GM11168 (cell line): ENCODE results near the gene ZNF341.

Experiments used
- in situ Hi-C: fragments of 300-500 bp; cut with MboI; formaldehyde crosslinking; loops from one replicate; pipeline ENCODE4 v1.12.0; 2022; ENCODE audit warnings: low sequenced_read_pairs; ENCODE audit not compliant: unreplicated experiment

Gene ZNF341

DNA sequence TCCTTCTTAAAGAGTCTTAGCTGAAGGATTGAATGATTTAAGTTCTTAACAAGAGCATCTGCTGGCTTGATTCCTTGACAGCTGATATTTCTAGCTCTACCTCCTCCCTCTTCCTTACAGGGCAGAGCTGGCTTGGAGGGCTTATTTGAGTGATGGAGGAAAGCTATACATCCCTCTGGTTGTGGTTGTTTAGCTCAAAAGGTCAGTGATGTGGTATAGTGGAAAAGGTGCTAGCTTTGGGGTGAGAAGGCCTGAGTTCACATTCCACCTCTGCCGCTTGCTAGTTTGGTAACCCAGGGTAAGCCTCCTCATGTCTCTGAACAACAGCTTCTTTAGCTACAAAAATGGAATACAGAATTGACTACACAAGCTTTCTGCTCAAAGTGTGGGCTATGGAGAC lies 87.7 kb downstream of the ZNF341 start:
- in situ Hi-C loops: no loop called here

DNA sequence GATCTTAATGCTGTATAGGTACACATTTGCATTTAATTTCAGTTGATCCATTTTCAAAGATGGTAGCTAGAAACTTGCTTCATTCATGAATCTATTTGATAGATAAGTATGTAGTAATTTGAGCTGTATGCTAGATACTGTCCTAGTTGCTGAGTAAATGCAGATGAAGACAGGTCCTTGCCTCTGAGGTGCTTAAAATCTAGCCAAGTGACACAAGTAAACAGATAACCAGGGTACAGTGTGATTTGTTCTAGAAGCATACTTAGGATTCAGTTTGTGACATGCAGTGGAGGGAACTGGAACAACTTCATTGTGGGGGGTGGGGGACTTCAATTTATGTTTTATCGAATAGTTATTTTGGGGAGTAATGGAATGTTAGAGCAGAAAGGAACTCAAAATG lies 88.6 kb downstream of the ZNF341 start:
- in situ Hi-C loops: no loop called here

DNA sequence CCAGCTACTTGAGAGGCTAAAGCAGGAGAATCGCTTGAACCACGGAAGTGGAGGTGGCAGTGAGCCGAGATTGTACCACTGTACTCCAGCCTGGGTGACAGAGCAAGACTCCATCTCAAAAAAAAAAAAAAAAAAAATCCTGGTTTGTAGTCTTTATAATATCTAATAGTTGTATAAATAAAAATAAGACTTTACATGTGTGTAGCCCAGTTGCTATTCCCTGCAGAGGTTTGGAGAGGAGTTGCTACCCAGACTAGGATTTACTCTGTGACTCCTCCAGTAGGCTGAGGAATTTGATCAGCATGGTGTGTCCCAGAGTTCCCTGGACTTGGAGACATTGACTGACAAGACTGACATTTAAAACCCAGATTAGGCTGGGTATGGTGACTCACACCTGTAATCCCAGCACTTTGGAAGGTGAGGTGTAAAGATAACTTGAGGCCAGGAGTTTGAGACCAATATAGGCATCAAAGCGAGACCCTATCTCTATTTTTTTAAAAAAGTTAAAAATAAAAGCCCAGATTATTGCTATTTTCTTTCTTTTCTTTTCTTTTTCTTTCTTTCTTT lies 89.6 kb downstream of the ZNF341 start:
- in situ Hi-C loops: no loop called here

DNA sequence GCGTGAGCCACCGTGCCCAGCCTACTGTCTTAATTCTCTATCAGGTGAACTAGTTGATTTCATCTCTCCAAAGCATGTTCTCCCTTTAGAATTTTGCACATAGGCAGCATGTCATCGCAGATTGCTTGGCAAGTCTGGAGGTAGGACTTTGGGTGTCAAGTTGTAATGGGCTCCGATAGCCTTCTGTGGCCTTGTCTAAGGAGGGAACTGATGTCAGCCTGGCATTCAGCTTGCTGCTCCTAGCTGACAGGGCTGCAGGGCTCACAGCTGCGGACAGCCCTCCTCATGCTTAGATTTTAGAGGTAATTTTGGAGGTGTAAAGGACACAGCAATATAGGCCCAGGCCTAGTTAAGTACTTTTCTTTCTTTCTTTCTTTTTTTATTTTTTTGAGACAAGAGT lies 90.6 kb downstream of the ZNF341 start:
- in situ Hi-C loops: no loop called here

DNA sequence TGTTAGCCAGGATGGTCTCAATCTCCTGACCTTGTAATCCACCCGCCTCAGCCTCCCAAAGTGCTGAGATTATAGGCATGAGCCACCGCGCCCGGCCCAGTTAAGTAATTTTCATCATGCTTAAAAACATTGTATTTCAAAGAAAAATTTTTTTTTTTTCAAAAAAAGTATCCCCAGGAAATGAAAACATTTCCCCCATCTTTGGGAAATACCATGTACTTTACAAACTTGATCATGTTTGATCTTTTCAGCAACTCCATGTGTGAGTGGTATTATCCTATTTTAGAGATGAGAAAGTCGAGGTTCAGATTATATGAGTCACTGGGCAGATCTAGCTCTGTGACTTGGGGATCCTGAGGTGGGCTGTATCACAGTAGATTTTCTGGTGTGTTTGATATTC lies 91.2 kb downstream of the ZNF341 start:
- in situ Hi-C loops: no loop called here

DNA sequence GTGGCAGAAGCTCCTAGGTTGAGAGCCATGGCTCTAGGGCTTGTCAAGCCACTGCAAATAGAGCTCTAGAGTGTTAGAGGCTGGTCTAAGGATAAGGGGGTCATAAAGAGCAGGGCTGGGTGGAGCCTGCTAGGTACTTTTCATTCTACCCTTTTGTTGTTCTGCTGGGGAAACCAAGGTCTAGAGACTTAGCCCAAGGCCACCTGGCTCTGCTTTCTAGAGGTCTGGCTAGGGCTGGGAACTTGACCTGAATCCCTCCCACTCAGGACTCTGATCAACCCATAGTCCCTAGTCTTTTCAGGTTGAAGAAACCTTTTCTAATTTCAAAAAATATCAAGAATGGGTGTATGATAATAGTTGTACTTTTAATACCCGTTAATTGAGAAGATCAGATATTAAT lies 93.1 kb downstream of the ZNF341 start:
- in situ Hi-C loops: no loop called here

DNA sequence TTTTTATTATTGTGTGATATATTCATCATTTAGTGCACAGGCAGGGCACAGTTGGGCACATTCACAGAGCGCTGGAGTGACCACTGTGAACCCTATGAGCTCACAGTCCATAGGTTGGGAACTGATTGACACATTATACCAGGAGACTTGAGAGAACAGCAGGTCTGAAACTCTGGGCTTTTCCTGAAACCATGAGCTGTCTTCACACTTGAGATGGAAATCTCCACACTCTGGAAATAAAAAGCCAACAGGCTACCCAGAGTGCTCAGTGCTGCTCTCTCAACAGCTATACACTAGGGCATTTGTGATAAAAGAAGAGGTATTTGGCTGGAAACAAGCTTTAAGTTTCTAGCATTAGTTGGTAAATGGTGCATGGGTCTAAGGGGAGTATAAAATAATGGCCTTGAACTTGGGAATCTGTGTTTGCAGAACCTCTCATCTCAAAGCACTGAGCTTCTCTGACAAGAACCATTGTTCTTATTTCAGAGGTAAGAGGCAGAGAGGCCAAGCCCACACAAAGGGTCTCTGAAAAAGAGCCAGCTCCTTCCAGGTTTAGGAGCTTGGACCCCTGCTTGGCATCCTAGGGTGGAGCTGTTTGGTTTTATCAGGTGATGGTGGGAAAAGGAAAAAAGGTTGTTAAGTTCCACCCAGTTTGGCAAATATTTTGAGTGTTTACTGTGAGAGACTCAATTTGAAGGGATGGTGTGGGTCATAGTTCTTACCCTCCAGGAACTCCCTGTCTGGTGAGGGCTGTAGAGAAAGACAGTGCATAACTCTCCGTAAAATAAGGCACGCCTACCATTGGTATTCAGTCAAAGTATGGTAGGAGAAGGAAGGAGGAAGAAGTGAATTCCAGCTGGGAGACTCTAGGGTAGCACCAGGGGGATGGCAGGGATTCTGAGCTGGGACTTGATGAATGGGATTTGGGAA lies 93.8 kb downstream of the ZNF341 start:
- in situ Hi-C loops: no loop called here

DNA sequence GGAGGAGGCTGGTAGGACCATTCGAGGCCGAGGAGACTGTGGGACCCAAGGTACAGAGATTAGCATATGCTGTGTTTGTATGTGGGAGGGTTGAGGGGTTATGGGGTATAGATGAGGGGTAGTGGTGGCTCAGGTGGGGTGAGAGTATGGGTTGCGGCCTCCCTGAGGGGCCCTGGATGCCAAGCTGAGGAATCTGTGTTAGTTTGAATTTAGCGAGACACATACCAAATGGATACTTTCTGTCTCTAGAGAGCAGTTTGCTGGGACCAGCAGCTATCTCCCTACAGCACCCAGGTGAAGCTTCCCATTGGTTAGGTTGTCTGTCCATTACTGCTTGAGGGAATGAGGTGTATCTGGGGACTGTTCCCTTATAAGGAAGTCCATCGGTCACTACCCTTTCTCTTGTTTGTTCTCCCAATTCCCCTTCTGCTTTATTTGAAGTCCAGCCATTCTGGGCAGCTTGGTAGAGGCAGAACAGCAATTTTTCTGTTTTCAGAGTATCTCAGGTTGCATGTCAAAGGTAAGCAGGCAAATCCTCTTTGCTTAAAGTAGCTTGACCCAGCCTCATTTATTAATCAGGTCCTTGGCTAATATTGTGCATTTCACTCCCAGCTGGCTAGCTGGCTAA lies 94.6 kb downstream of the ZNF341 start:
- in situ Hi-C loops: no loop called here

DNA sequence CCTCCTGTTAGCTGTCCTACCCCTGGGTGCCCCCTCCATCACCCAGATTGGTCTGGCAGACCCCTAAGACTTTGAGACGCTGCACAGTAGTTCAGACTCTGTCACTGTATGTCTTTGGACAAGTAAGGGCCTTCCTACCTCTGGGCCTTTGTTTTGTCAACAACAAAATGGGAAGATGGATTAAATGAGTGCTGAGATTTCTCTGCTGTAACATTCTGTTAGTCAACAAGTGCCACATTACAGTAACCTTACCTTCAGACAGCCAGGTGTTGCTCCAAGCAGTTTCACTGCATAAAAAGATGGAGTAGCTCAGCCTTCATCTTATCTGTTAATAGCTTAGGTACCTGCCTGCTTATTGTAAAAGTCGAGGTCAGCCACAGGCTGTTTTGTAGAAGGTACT lies 95.3 kb downstream of the ZNF341 start:
- in situ Hi-C loops: no loop called here

DNA sequence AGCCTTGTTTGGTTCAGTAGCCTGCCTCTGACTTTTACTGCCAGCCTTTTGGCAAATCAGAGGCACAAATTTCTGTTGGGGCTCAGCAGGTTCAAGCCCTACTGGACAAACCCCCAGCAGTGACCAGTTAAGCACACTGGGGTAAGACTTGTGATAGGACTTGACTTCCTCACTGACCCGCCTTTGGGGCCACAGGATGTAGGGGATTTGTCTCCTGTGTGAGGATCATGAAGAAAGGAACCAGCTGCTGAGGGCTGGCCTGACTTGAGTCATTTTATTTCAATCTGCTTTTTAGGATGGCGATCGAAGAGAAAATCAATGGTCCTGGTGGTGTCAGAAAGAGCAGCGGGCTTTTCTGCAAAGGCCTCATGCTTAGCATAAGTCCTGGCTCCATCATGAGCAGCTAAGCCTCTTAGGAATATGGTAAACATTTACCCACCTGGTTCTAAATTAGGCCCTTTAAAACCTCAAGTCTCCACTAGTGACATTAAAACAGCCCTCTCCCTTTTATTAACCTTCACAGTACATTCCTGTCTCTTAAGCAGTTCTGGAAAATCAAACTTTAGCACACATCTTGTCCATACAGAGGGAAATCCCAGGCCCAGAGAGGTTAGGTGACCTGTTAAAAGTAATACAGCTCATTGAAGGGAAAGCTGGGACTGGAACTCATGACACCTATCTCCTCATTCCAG lies 96.0 kb downstream of the ZNF341 start:
- in situ Hi-C loops: no loop called here

DNA sequence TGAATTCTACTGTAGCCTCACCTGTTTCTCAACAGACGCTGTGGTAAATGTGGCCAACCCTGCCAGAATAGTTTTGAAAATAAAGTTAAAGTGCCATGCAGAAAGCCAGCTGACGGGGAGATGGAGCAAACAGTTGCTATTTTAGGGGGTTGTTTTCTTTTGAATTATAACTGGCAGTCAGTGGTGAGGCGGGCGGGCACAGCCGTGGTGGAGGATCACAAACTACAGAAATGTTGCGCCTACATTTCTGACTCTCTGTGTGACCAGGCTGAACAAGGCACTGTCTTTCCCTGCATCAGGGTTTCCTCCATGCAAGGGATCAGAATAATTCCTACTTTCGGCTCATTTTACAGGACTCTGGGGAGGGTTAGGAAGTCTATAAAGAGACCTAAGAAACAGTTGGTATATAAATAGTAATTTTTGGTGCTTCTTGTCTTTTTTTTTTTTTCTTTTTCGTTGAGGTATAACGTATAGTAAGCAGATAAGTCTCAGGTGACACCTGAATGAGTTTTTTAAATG lies 96.6 kb downstream of the ZNF341 start:
- in situ Hi-C loops: no loop called here

DNA sequence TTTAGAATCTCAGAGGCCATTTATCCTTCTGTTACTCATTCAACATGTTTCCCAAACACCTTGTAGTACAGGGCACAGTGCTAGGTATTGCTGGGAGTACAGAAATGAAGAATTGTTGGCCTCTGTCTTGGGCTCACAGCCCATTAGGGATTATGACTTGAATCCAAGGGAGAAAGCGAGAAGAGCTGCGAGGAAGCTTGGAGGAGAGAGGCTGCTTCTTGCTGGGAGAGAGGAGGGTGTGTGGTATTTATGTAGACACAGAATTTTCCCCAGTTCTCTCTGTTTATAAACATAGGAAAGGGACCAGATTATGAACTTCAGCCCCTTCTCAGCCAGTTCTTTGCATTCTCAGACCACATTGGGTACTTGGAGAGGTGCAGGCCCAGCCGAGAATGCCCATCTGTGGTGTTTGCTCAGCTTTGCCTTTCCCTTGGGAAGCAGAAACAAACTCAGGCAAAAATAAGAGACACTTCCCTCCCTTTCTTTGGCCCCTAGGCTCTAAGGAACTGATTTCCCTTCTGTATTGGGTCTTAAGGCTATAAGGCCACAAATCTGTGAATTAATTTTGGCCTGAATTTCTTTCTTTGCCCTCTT lies 97.3 kb downstream of the ZNF341 start:
- in situ Hi-C loops: no loop called here

DNA sequence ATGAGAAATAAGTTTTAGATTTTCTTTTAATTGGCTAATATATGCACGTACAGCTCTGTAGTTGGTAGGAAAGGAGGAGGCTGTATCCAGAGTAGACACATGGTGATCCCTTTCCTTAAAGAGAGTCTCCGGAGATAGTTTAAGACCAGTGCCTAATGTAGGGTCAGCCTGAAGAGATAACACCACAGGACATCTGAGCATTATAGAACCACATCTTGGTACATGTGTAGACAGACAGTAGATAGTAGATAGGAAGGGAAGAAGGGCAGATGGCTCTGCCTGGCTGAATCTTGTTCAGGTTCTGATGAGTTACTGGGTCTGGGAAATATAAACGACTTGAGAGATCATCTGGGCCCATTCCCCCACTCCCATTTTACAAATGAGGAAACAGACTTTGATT lies 97.8 kb downstream of the ZNF341 start:
- in situ Hi-C loops: no loop called here

DNA sequence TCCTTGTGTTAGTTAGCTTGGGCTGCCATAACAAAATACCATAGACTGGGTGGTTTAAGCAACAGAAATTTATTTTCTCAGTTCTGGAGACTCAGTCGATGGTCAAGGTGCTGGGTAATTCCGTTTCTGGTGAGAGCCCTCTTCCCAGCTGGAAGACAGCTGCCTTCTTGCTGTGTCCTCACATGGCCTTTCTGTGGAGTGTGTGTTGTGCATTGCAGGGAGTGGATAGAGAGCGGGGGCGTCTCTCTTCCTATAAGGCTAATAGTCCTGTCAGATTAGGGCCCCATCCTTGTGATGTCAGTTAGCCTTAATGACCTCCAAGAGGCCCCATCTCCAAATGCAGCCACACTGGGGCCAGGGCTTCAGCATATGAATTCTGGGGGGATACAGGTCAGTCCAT lies 98.6 kb downstream of the ZNF341 start:
- in situ Hi-C loops: no loop called here

DNA sequence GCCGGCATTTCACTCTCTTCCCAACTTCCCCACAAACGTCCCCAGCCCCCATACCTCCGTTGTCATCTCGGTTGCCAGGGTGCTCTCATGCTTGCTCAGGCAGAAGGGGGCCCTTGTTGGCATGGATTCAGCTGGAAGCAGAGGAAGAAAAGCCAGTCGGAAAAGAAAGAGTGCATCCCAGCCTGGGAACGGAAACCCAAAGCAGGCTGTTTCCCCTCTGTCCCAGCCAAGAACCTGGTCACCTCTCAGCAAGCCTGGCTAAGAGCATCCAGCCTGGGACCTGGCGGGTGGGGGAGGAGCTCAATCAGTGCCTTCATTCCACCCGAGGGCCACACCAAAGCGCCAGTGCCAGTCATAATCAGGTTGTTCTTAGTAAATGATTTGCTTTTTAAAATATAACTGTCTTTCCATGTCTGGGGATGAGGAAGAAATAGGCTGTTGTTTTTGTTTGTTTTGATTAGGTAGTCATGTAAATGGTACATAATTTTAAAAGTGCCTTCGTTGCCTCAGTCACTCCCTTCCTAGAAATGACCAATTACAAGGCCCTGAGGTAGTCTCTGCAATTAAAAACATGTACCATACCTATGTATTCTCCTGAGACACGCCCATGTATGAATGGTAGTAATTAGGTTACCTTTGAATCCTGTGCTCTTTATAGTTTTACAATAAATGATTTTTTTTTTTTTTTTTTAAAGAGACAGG lies 100.5 kb downstream of the ZNF341 start:
- in situ Hi-C loops: no loop called here

DNA sequence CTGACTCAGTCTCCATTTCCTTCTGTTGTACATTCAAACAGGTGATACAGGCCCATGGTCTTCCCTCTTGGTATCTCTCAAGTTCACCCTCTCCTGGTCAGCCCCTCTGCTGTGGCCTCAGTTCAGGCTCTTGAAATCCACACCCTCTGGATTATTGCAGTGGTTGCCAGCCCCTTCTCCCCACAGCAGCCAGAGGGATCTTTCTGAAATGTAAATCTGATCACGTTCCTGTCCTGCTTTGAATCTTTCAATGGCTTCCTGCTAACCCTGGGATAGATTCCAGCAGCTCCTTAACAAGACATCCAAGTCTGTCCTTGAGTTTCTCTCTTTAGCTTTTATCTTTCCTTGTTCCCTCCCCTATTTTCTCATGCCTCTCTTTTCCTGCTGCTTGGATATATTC lies 101.5 kb downstream of the ZNF341 start:
- in situ Hi-C loops: no loop called here

DNA sequence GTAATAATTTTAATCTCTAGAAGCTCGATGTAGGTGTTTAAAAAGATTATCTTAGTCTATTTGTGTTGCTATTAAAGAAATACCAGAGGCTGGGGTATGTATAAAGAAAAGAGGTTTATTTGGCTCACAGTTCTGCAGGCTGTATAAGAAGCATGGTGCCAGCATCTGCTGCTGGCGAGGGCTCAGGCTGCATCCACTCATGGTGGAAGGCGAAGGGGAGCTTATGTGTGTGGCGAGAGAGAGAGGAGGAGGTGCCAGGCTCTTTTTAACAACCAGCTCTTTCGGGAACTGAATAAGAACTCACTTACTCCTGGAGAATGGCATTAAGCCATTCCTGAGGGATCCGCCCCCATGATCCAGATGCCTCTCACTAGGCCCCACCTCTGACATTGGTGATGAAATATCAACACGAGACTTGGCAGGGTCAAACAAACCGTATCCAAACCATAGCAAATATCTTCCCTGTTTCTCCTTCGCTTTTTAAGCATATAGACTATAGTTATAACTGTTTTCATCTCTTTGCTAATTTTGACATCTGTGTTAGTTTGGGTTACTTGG lies 103.9 kb downstream of the ZNF341 start:
- in situ Hi-C loops: no loop called here

DNA sequence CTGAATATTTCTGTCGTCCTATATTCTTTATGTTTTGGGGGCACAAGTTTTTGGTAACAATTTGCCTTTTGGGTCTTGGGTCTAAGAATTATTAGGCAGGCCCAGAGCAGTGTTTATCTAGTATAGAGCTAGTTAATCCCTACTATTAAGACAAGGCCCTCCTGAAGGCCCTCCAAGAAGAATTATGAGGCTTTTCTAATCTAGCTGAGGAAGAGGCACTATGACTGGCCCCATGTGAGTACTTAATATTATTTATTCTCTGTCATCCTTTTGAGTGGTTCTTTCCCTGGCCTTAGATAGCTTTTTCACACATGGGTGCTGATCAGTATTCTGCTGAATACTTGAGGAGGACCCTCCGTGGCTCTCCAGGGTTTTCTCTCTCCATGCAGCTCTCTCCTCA lies 104.5 kb downstream of the ZNF341 start:
- in situ Hi-C loops: no loop called here

DNA sequence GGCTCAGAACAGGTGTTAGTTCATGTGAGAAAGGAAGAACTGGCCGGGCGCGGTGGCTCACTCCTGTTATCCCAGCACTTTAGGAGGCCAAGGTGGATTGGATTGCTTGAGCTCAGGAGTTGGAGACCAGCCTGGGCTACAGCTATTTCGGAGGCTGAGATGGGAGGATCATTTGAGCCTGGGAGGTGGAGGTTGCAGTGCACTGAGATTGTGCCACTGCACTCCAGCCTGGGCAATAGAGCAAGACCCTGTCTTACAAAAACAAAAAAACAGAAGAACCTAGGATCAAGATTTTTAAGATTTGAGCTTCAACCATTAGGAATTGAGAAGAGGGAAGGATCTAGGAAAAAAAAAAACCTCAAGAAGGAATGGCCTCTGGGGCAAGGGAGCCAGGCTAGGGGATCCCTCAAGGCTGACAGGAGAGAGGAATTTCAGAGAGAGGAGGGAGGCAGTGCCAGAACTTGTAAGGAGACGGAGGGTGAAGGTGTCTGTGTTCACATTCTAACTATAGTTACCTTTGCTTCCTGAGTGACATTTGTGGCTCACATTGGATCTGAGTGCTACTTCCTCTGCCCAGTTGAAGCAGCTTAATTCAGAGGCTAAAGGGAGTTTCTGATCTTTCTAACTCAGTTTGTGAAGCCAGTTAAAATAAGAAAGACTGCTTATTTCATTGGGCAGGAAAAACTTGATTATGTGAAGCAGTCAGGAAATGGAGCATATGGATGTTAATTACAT lies 105.5 kb downstream of the ZNF341 start:
- in situ Hi-C loops: no loop called here
